Measurements from ENCODE around the gene ITGB6.
A peak's percentile ranks its signal among the peaks of the same experiment; 100 is the strongest.
"Not testable (repeated sequence)": the region's sequence is repeated elsewhere in the genome, so short reads cannot be mapped to it uniquely, and the experiment has no call there.

Gene ITGB6

GRCh38 chr2:160220545-160221009, 20.5 kb upstream of the ITGB6 start:
- no peak for DNase-seq

GRCh38 chr2:160220026-160220425, 20.0 kb upstream of the ITGB6 start:
- DNase-seq: no peak

GRCh38 chr2:160214461-160215445, 14.7 kb upstream of the ITGB6 start:
- no peak for DNase-seq

- no peak for DNase-seq
Measured at GRCh38 chr2:160213511-160213910, 13.4 kb upstream of the ITGB6 start.

GRCh38 chr2:160210599-160211138, 10.6 kb upstream of the ITGB6 start:
- DNase-seq: no peak

GRCh38 chr2:160209516-160209856, 9.4 kb upstream of the ITGB6 start:
- no peak for DNase-seq

GRCh38 chr2:160208655-160209515, 8.8 kb upstream of the ITGB6 start:
- DNase-seq: no peak

GRCh38 chr2:160207804-160208654, 8.0 kb upstream of the ITGB6 start:
- DNase-seq: peak; percentile 59

- no peak for DNase-seq
Measured at GRCh38 chr2:160207271-160207670, 7.2 kb upstream of the ITGB6 start.

- DNase-seq: no peak
Measured at GRCh38 chr2:160206436-160206835, 6.4 kb upstream of the ITGB6 start.

- peak; percentile 52 for DNase-seq
Measured at GRCh38 chr2:160205505-160205904, 5.4 kb upstream of the ITGB6 start.

- no peak for DNase-seq
Measured at GRCh38 chr2:160203422-160203821, 3.4 kb upstream of the ITGB6 start.

- DNase-seq: no peak
Measured at GRCh38 chr2:160203007-160203406, 2.9 kb upstream of the ITGB6 start.

- no peak for DNase-seq
Measured at GRCh38 chr2:160201849-160202539, 1.9 kb upstream of the ITGB6 start.

- no peak for DNase-seq
Measured at GRCh38 chr2:160200921-160201320, 849 bp upstream of the ITGB6 start.

- DNase-seq: no peak
Measured at GRCh38 chr2:160199053-160199452, 1.0 kb downstream of the ITGB6 start.

GRCh38 chr2:160197587-160197986, 2.5 kb downstream of the ITGB6 start:
- no peak for DNase-seq

- DNase-seq: no peak
Measured at GRCh38 chr2:160194946-160195345, 5.1 kb downstream of the ITGB6 start.

- no peak for DNase-seq
Measured at GRCh38 chr2:160194351-160194750, 5.7 kb downstream of the ITGB6 start.

- not testable (repeated sequence) for DNase-seq
Measured at GRCh38 chr2:160181146-160181836, 18.8 kb downstream of the ITGB6 start.

- not testable (repeated sequence) for DNase-seq
Measured at GRCh38 chr2:160180690-160181089, 19.4 kb downstream of the ITGB6 start.

Measured in GOT3 (cell line).